HG03103 (cell line): ENCODE data around the gene SYCP3.

Experiments
- ATAC-seq: cut with Tn5 transposase; IDR thresholded peaks from one replicate; pipeline ENCODE4 v1.9.1; 2021; ENCODE audit warnings: low read depth; ENCODE audit not compliant: unreplicated experiment

SYCP3 gene

GRCh38 chr12:101714877-101715444 is 24.3 kb downstream of the SYCP3 start:
- no peak for ATAC-seq

- ATAC-seq, result no peak
Measured at GRCh38 chr12:101713930-101714329, 25.3 kb downstream of the SYCP3 start.

- no peak for ATAC-seq
Measured at GRCh38 chr12:101713059-101713682, 26.1 kb downstream of the SYCP3 start.

- ATAC-seq, result no peak
Measured at GRCh38 chr12:101710288-101710687, 29.0 kb downstream of the SYCP3 start.

GRCh38 chr12:101707131-101707782 is 32.0 kb downstream of the SYCP3 start:
- ATAC-seq, result no peak

GRCh38 chr12:101706403-101706802 is 32.9 kb downstream of the SYCP3 start:
- no peak for ATAC-seq

GRCh38 chr12:101703487-101703886 is 35.8 kb downstream of the SYCP3 start:
- no peak for ATAC-seq

- ATAC-seq, result no peak
Measured at GRCh38 chr12:101700299-101700820, 38.9 kb downstream of the SYCP3 start.

GRCh38 chr12:101698800-101699347 is 40.4 kb downstream of the SYCP3 start:
- no peak for ATAC-seq

- peak; percentile 22 for ATAC-seq
Measured at GRCh38 chr12:101697930-101698799, 41.1 kb downstream of the SYCP3 start.

GRCh38 chr12:101697197-101697929 is 41.9 kb downstream of the SYCP3 start, which contains the start of gene CHPT1:
Gene CHPT1 (plus strand): TSS chr12:101697640. CDS start chr12:101697862, 222 bp downstream.
- peak; percentile 53 for ATAC-seq

- no peak for ATAC-seq
Measured at GRCh38 chr12:101696251-101697196, 42.7 kb downstream of the SYCP3 start.

- ATAC-seq, result no peak
Measured at GRCh38 chr12:101695706-101696105, 43.6 kb downstream of the SYCP3 start.

GRCh38 chr12:101694986-101695385 is 44.3 kb downstream of the SYCP3 start:
- ATAC-seq, result no peak

GRCh38 chr12:101694297-101694848 is 44.9 kb downstream of the SYCP3 start:
- ATAC-seq, result no peak

GRCh38 chr12:101691503-101692096 is 47.7 kb downstream of the SYCP3 start:
- no peak for ATAC-seq

GRCh38 chr12:101690544-101691098 is 48.6 kb downstream of the SYCP3 start:
- no peak for ATAC-seq

- no peak for ATAC-seq
Measured at GRCh38 chr12:101686176-101686575, 53.1 kb downstream of the SYCP3 start.
